Stimulated activated CD8-positive, alpha-beta memory T cell treated with anti-CD3 and anti-CD28 coated beads, Interleukin-4, amount 100 ng/mL, for 1 hour (primary cell): ENCODE measurements around the gene YPEL5.

Experiments
- DNase-seq, 2 donors: peaks; one replicate each; pipeline ENCODE4 v3.0.0-alpha.2; 2020; ENCODE audit warnings: low read depth in 2 of 2, low spot score in 1 of 2

The YPEL5 gene

GRCh38 chr2:30164131-30164925 is 17.5 kb downstream of the YPEL5 start:
- no peak for DNase-seq

GRCh38 chr2:30165050-30165520 is 18.3 kb downstream of the YPEL5 start:
- DNase-seq = peak in 1 of 2 donors; percentile 23

GRCh38 chr2:30165617-30166016 is 18.8 kb downstream of the YPEL5 start:
- no peak for DNase-seq

- no peak for DNase-seq
These were observed 25.8 kb downstream of the YPEL5 start for GRCh38 chr2:30172627-30173026.

GRCh38 chr2:30177440-30177839 is 30.6 kb downstream of the YPEL5 start:
- DNase-seq = no peak

GRCh38 chr2:30177956-30178355 is 31.1 kb downstream of the YPEL5 start:
- no peak for DNase-seq

GRCh38 chr2:30178618-30179434 is 32.0 kb downstream of the YPEL5 start:
- DNase-seq = no peak

- no peak for DNase-seq
These were observed 32.7 kb downstream of the YPEL5 start for GRCh38 chr2:30179536-30179935.

- no peak for DNase-seq
These were observed 33.4 kb downstream of the YPEL5 start for GRCh38 chr2:30180226-30180625.

GRCh38 chr2:30181176-30181575 is 34.4 kb downstream of the YPEL5 start:
- DNase-seq = no peak

- DNase-seq = no peak
These were observed 37.2 kb downstream of the YPEL5 start for GRCh38 chr2:30184035-30184434.

GRCh38 chr2:30185178-30185577 is 38.4 kb downstream of the YPEL5 start:
- DNase-seq = no peak

GRCh38 chr2:30188292-30188691 is 41.5 kb downstream of the YPEL5 start:
- DNase-seq = no peak

- no peak for DNase-seq
These were observed 43.8 kb downstream of the YPEL5 start for GRCh38 chr2:30190637-30191036.

GRCh38 chr2:30191107-30191506 is 44.3 kb downstream of the YPEL5 start:
- no peak for DNase-seq

- DNase-seq = no peak
These were observed 45.0 kb downstream of the YPEL5 start for GRCh38 chr2:30191819-30192271.

GRCh38 chr2:30192314-30192713 is 45.5 kb downstream of the YPEL5 start:
- DNase-seq = no peak

- no peak for DNase-seq
These were observed 46.4 kb downstream of the YPEL5 start for GRCh38 chr2:30193104-30193681.

GRCh38 chr2:30194421-30194820 is 47.6 kb downstream of the YPEL5 start:
- DNase-seq = no peak

GRCh38 chr2:30195016-30195415 is 48.2 kb downstream of the YPEL5 start:
- no peak for DNase-seq

GRCh38 chr2:30197570-30198192 is 50.9 kb downstream of the YPEL5 start:
- DNase-seq = no peak
